ENCODE data around the gene SEMA4D. TPM values are rescaled to one million over a fixed set of nuclear protein-coding genes. Genes with fewer than 3 reads are reported as not detected.

The SEMA4D gene
- total and polyA plus RNA-seq, 2 donors from 2014 or later: 18.9 to 147 TPM

GRCh38 chr9:89527084-89527483, 29.2 kb upstream of the SEMA4D start:
- TF ChIP-seq CTCF (IDR thresholded peaks at IDR 0.05; ENCODE audit: borderline replicate concordance, extremely low read depth, insufficient read depth): no peak
- DNase-seq (no peak), FAIRE-seq (no peak)
- Histone ChIP-seq H3K36me3 (ENCODE audit: control insufficient read depth in 2 of 3, insufficient read depth in 3 of 3, low read length in 3 of 3) (no peaks in the 10 kb centered on the region), H3K4me1 (ENCODE audit: control insufficient read depth in 2 of 3, insufficient read depth in 2 of 3, low read depth in 1 of 3, low read length in 3 of 3) (peaks cover 0 to 6% (median 2%) of the 10 kb centered on the region in 3 donors), H3K27ac (ENCODE audit: low read depth in 2 of 2, low read length in 2 of 2) (no peak overlapping the region), H3K4me3 (ENCODE audit: low read length in 3 of 3) (no peak overlapping the region), H3K27me3 (ENCODE audit: control insufficient read depth, insufficient read depth, low read length) (no peaks in the 10 kb centered on the region), H3K9me3 (ENCODE audit: control insufficient read depth in 2 of 3, insufficient read depth in 1 of 3, low read length in 3 of 3) (no peaks in the 10 kb centered on the region), H3K9ac (ENCODE audit: low read length in 3 of 3) (no peak overlapping the region)
- intact Hi-C loops (cut with DNase I): no loop called here

- intact Hi-C loops (cut with DNase I): no loop called here
- Histone ChIP-seq H3K4me3 (ENCODE audit: low read length in 3 of 3) (no peak overlapping the region), H3K27me3 (ENCODE audit: control insufficient read depth, insufficient read depth, low read length) (no peaks in the 10 kb centered on the region), H3K9ac (ENCODE audit: low read length in 3 of 3) (no peak overlapping the region), H3K9me3 (ENCODE audit: control insufficient read depth in 2 of 3, insufficient read depth in 1 of 3, low read length in 3 of 3) (no peaks in the 10 kb centered on the region), H3K27ac (ENCODE audit: low read depth in 2 of 2, low read length in 2 of 2) (no peak overlapping the region), H3K4me1 (ENCODE audit: control insufficient read depth in 2 of 3, insufficient read depth in 2 of 3, low read depth in 1 of 3, low read length in 3 of 3) (peaks cover 0 to 6% (median 2%) of the 10 kb centered on the region in 3 donors), H3K36me3 (ENCODE audit: control insufficient read depth in 2 of 3, insufficient read depth in 3 of 3, low read length in 3 of 3) (no peaks in the 10 kb centered on the region)
- FAIRE-seq (no peak), DNase-seq (no peak)
- TF ChIP-seq CTCF (IDR thresholded peaks at IDR 0.05; ENCODE audit: borderline replicate concordance, extremely low read depth, insufficient read depth): no peak
Observed at GRCh38 chr9:89526667-89527066, 28.8 kb upstream of the SEMA4D start.

GRCh38 chr9:89525446-89526374, 27.8 kb upstream of the SEMA4D start:
- Histone ChIP-seq H3K4me1 (ENCODE audit: control insufficient read depth in 2 of 3, insufficient read depth in 2 of 3, low read depth in 1 of 3, low read length in 3 of 3) (peaks cover 0 to 6% (median 2%) of the 10 kb centered on the region in 3 donors), H3K9me3 (ENCODE audit: control insufficient read depth in 2 of 3, insufficient read depth in 1 of 3, low read length in 3 of 3) (no peaks in the 10 kb centered on the region), H3K9ac (ENCODE audit: low read length in 3 of 3) (no peak overlapping the region), H3K36me3 (ENCODE audit: control insufficient read depth in 2 of 3, insufficient read depth in 3 of 3, low read length in 3 of 3) (no peaks in the 10 kb centered on the region), H3K27ac (ENCODE audit: low read depth in 2 of 2, low read length in 2 of 2) (no peak overlapping the region), H3K27me3 (ENCODE audit: control insufficient read depth, insufficient read depth, low read length) (no peaks in the 10 kb centered on the region), H3K4me3 (ENCODE audit: low read length in 3 of 3) (no peak overlapping the region)
- DNase-seq (no peak), FAIRE-seq (no peak)
- no peak for TF ChIP-seq CTCF (IDR thresholded peaks at IDR 0.05; ENCODE audit: borderline replicate concordance, extremely low read depth, insufficient read depth)
- intact Hi-C loops (cut with DNase I): no loop called here

Data from kidney (tissue), 14 donors.